Measurements from ENCODE around the gene NAA80.
"Not testable (repeated sequence)": the region's sequence is repeated elsewhere in the genome, so short reads cannot be mapped to it uniquely, and the experiment has no call there.

NAA80 gene

DNA sequence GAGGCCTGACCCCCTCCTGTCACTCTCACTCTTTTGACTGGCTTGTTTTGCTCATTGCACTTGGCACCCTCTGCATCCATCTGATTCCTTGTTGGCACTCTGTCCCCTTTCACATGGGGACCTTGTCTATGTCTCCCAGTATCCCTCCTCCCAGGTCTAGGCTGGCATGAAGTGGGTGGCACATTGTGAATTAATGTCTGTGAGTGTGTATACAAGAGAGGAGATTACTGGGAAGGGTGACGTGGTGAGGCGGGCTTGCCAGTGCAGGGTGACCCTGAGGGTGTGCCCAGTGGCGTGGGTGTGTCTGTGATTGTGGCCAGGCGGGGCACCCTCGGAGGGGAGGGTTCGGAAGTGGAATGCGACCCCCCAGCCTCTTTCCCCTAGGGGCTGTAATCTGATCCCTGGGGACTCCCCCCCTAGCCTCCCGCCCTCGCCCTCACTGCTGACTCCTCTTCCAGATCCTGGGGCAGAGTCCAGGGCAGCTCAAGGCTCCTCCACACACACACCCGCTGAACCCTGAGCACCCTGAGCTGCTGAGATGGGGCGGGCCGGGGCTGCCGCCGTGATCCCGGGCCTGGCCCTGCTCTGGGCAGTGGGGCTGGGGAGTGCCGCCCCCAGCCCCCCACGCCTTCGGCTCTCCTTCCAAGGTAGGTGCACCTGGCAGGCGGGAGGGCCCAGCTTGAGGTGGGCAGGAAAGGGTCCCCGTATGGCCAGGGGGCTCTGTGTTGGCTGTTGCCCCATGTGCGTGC lies 30.3 kb downstream of the NAA80 start, which contains the start of gene SEMA3B:
Gene SEMA3B, plus strand, starts transcription at position 445 of the 749 bp plus-strand sequence. Its CDS starts 94 bp downstream, at position 539.
- peak; percentile 71 for DNase-seq

DNA sequence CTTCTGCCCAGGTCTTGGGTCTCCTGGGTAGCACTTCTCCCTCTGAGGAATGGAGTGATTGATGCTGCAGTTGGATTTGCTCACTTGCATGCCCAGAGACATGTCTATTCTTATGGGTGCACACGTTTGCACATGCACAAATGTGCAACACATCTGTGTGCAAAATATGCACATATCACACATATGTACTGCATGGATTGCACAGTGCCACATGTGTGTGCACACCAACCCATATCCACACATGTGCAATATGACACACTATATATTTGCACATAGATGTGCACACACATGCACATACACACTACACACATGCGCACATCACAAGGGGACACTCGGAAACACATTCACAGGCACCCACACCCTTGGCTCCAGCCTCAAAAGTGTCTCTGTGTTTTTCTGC lies 30.9 kb downstream of the NAA80 start:
- no peak for DNase-seq

DNA sequence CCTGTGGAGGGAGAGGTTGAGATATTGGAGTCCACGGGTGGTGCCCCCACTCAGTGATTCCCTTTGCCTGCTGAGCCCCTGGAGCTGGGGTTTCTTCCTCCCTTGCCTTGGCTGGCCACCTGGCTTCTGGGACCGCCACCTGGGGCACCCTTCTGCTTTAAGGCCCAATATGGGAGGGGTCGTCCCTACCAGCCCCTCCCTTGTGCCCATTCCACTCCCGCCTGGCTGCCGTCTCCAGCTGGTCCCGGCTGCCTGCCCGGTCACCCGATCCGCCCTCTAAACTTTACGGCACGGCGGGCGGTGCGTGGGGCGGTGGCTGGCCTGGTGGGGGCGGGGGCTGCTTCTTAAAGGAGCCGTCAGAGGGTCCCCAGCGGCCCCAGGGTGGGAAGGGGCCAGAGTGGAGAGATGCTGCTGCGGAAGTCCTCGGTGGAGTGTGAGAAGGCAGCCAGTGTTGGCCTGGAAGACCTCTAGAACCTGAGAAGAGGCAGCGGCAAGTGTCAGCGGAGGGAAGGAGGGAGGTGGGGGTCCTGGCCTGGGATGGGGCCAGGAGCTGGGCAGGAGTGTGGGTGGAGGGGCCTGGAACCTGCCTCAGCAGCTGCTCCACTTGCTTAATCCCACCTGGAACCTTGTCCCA lies 31.8 kb downstream of the NAA80 start:
- peak; percentile 84 for DNase-seq

DNA sequence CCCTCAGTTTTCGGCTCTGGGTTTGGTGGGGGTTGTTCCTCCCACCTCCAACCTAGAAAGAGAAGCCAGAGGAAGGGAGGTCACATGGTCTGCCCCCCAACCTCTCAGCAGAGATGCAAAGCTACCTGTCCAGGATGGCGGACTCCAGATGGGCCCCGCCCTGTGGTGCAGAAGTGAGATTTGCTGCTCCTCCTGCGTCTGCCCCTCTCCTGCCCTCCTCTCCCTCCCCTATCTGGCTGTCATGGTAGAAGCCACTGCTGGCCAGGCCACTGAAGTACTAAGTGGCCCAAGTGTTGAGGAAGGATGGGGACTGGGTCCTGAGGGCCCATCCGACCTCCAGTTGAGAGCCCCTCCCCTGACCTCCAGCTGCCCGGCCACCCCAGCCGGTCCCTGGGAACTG lies 32.4 kb downstream of the NAA80 start:
- no peak for DNase-seq

DNA sequence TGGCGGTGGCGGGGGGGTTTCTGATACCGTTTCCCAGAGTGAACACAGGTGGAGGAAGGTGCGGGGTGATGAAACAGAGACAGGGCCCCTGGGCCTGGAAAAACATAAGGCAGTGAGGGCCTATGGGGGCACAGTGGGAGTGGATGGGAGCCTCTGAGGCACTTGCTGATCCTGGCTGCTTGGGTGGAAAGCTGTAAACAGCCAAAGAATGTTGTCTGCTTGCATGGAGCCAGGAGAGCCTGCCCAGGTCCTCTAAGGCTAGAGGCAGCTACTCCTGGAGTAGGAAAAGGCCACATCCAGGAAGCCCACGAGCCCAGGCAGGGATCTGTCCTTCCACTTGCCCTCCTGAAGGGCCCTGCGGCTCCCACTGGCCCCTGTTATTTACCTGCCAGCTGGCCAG lies 33.2 kb downstream of the NAA80 start:
- no peak for DNase-seq

DNA sequence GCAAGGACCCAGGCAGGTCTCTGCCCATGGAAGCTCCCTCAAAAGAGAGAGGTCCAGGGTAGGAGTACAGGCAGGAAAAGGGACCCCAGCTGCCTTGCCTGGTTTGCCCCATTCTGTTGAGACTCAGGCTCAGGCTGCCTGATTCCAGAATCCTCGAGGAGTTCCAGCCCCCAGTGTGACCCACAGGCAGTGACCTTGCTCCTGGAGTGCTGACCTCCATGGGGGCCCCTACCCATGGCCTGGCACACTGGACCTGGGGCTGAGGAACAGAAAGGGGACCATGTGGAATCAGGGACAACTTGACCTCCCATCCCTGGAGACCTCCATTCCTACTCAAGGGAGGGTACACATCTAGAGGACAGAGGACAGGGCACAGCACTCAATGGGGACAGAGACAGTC lies 33.6 kb downstream of the NAA80 start:
- DNase-seq, result no peak

DNA sequence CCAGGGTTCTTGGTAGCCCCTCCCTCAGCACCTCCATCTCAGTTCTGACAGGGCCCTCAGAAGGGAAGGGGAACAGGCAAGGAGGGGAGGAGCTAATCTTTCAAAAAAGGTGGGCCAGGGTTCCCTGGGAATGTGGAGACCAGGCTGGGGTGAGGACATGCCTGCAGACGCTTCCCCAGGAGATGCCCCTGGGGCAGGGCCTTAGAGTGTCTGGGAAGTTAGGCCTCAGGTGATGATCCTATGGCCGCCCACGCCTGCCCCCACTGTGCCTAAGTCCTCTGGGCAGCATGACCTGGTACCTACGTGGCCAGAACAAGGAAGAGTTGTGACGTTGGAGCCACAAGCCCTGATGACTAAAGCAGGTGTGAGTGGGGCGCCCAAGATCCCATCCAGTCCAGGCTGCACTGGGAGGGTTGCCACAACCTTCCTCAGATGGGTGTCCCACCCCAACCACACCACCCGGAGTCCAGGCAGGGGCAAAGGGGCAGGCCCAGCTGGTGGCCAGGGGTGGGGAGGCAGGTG lies 34.2 kb downstream of the NAA80 start:
- DNase-seq, result no peak

DNA sequence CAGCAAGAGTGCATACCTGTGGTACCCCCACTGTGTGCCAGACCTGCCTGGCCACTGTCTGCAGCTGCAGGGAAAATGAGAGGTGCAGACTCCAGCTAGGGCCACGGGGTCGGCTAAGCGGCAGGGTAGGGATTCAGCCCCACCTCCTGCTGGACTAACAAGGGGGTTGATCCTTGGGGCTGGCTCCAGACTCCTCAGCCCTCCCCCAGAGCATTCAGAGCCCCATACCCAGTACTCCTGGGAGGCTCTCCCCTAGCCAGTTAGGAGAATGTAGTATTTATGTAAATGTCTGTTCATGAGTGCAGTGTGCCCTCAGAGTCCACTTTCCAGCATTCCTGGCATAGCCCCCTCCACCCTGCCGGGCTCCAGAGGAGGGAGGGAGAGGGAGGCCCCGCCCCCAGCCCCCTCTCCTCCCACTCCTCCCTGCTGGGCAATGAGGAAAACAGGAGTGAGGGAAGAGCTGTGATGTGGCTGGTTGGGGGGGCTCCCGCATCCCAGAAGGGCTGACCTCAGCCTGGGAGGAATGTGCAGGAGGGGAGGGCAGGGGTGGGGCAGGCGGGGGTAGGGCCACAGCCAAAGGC lies 34.7 kb downstream of the NAA80 start:
- DNase-seq, result peak; percentile 93

DNA sequence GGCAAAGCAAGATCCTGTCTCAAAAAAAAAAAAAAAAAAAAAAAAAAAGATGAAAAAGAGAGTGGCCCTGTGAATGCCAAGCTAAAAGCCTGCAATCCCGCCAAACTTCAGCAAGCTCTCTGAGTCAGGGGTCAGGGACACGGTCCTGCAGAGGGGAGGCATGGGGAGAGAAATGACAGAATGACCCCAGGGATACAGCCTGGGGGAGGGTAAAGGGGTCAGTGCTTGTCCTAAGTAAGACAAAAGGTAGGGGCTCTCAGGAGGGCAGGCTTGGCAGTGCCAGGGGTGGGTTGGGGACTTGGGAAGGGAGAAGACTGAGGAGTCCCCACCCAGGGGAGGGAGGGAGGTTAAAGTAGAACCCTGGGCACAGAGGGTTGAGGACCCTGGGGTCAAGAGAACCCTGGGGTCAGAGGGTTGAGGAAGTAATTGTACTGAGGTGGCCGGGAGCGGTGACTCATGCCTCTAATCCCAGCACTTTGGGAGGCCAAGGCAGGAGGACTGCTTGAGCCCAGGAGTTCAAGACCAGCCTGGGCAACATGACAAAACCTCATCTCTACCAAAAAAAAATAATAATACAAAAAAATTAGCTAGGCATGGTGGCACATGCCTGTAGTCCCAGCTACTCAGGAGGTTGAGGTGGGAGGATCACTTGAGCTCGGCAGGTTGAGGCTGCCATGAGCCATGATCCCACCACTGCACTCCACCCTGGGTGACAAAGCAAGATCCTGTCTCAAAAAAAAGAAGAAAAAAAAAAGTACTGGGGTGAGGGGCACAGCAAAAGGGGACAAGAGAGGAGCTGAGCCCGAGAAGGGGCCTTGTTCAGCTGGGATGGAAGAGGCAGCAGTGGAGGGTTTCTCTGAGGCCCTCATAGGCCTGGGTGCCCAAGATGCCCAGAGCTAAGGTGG lies 35.5 kb downstream of the NAA80 start:
- no peak for DNase-seq

DNA sequence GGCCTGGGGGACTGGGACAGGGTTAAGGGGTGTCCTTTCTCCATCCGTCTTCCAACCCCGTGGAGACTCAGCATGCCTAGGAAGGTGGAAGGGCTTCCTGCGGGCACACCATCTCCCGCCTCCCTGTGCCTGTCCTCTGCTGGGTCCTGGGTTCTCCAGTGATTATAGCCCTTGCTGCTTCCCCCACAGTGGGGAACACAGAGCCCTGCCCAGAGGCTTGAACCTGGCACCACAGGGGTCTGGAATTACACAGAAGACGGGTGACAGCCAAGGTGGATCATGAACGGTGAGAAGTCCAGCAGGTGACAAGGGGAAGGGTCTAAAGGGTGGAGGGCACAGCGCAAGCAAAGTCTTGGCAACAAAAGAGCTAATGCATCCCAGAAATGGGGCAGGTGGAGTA lies 36.4 kb downstream of the NAA80 start:
- no peak for DNase-seq

DNA sequence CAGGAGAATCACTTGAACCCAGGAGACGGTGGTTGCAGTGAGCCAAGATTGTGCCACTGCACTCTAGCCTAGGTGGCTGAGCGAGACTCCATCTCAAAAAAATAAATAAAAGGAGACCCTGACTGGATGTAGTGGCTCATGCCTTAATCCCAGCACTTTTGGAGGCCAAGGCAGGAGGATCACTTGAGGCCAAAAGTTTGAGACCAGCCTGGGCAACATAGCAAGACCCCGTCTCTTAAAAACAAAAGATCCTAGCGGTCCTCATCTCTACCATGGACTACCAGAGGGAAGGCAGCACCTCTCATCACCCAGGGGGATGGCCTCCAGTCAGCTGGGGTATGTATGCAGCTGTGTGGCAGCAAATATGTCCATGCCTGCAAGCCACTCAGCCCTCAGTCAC lies 37.0 kb downstream of the NAA80 start:
- DNase-seq, result not testable (repeated sequence)

DNA sequence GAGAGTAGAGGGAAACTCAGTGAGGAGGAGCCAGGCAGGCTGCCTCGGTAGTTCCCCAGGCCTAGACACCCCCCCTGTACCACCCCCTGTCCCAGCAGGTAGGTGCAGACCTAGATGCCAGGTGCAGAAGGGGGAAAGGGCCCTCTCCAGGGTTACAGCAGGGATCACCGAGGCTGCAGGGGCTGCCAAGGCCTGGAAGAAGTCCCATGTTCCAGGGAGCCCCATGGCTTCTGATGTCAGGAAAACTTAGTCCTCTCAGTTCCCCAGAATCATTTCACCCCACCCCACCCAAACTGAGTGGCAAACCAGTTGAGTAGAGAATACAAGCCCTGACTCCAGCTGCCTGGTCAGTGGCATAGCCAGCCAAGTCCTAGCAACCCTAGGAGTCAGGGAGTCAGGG lies 37.7 kb downstream of the NAA80 start:
- DNase-seq, result no peak

DNA sequence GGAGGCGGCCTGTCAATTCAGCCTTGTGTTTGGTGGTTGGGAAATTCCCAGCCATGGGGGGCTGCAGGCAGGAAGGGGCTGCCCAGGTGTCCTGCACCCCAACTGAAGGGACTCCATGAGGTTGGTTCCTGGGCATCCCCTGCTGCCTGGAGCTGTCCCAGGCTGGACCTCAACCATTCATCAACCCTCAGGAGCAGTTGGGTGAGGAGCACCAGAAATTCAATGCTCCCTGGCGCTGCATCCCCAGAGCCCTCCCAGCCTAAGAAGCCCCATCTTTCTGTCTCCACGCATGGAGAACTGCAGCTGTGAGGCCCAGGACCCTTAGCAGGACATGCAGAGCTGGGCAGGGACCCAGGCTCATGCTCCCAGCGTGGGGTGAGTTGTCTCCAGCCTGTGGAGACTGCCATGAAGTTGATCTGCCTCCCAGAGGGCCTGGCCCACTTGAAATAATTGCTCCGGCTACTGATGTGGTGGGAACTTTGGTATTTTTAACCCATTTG lies 38.2 kb downstream of the NAA80 start:
- DNase-seq, result no peak

DNA sequence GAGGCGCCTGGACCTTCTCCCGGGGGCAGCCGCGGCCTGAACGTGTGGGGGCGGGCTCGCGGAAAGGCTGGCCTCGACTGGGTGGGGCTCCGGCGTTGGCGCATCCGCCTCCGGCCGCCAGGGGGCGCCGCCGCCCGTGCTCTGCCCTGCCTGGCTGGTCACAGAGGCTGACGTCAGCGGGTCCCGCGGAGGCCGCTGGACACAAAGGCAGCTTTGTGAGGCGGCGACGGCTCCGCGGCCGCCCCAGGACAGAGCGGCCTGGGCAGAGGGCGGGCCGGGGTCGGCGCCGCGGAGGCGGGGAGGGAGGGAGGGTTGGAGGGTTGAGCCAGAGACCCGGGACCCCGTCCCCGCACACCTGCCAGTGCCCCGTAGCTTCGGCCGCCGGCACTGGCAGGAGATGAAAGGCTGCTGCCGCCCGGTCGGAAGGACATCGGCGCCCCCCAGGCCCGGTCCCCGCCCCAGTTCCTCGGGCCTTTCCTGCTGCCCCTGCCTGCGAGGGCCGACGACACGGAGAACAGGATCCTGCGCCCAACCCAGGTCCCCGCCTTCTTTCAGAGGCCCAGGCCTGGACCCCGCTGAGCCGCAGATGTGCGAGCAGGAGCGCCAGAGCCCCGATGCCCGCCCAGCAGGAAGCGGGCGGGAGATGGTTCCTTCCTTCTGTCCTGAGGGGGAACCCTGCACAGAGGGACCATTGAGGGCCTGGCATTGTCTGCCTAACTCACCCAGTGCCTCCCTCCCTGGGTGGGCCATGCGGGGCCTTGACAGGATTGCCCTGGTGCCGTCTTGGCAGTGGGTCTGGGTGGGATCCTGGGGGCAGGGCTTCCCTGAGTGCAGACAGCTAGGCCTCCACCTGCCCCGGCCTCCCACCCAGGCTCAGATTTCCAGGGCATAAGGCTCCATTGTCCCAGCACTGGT lies 38.9 kb downstream of the NAA80 start:
- peak; percentile 97 for DNase-seq

DNA sequence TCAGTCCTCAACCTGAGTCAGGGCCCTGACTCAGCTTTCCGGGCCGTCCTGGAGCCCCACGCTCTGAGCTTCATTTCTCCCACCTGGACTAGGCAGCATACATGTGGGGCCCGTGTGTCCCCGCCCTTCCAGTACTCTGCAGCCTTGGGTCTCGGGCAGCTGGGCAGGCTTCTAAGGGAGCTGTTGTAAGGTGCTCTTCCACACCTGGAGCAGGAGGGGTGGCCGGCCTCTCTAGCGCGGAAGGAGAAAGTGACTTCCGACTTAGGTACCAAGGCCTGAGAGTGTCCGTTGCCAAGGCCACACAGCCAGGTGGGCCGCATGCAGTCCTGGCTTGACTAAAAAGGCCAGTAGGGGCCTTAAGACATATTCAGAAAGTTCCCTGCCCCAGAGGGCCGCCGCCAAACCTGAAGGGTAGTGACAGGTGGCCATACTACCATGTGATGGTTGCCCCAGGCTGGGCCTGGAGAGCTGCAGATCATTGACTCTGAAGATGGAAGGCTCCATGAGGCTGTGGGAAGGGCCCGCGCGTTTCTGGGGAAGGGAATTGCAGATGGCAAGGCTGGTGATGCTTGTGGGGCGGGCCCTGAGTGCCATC lies 39.7 kb downstream of the NAA80 start:
- no peak for DNase-seq

DNA sequence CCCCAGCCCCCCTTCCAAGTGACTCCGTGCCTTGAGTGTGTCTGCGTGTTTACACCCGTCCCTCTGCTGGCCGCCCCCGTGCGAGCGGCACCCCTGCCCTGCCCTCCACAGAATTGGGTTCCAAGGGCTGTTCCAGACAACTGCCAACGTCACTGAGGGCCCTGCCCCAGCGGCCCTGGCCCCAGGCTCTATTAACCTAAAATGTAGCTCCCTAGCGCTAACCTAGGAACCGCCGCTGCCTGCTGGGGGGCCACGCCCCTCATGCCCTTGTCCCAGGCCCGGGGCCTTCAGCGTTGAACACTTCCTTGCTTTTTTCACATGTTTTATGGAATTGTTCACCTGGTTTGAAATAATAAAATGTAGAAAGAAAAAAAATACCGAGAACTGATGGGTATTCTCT lies 40.2 kb downstream of the NAA80 start:
- DNase-seq, result no peak

DNA sequence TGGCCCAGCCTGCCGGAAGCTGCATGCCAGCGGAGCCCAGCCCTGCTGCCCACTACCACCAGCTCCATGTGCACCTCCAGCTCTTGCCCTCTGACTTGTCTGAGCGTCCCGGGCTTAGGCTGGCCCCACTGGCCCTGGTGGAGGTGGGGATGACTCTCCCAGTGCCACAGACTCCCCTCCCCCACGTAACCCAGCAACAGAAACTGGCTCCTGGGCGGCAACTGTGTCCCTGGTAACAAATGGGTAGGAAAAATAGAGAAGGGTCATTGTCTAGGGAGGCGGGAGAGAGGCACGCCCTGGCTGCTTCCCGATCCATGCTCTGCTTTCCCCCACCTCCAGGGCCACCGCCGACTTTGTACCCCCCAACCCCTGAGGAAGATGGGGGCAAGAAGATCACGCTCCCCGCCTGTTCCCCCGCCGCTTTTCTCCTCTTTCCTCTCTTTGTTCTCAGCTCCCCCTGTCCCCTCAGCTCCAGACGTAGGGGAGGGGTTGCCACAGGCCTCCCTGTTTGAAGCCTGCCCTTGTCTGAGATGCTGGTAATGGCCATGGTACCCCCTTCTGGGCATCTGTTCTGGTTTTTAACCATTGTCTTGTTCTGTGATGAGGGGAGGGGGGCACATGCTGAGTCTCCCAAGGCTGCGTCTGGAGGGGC lies 41.0 kb downstream of the NAA80 start:
- no peak for DNase-seq

DNA sequence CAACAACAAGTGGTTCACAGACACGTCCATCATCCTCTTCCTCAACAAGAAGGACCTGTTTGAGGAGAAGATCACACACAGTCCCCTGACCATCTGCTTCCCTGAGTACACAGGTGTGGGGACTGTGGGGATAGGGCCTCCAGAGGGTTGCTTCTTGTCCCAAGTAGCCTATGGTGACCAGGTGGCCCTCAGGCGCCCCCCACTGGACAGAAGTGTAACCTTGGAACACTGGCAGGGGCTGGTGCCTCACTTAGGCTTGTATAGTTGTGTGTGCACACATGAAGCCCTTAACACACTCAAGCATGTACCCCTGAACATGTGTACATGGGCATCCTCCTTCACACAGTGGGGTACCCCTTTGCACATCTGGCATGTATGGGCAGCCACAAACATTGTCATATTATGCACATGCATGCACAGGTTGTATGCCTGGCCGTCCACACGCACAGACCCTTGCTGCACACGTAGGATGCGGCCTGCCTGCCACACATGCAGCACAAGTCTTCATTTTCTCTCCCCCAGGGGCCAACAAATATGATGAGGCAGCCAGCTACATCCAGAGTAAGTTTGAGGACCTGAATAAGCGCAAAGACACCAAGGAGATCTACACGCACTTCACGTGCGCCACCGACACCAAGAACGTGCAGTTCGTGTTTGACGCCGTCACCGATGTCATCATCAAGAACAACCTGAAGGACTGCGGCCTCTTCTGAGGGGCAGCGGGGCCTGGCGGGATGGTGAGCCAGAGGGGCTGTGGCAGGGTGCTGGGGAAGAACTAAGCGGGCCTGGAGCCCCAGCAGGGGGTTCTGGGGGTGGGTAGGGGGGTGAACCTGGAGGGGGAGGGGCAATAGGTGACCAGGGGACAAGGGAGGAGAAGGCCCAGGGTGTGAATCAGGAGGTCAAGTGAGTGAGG lies 42.0 kb downstream of the NAA80 start:
- no peak for DNase-seq

DNA sequence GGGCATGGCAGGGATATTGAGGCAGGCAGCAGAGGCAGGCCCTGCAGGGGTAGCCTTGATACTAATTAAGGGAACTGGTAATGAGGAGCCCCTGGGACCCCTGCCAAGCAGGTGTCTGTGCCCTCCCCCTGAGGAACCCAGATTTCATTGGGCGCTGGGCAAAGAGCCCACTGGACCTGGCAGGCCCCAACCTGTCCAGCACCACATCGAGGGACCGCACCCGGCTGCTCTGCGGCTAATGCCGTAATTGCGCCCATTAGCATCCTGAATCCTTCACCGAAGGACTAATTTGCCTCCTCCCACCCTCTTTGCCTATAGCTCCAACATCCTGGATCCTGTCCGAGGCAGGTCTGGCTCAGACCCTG lies 44.0 kb downstream of the NAA80 start:
- DNase-seq, result no peak
